ENCODE data around the gene CLIP2. TPM values are rescaled to one million over a fixed set of nuclear protein-coding genes. Genes with fewer than 3 reads are reported as not detected.
A peak's percentile ranks its signal among the peaks of the same experiment; 100 is the strongest.

The CLIP2 gene
- total RNA-seq, 1 donor from 2014 or later = 32.6 TPM

GRCh38 chr7:74256491-74257408 lies 32.5 kb upstream of the CLIP2 start:
- TF ChIP-seq, protein P1, sequence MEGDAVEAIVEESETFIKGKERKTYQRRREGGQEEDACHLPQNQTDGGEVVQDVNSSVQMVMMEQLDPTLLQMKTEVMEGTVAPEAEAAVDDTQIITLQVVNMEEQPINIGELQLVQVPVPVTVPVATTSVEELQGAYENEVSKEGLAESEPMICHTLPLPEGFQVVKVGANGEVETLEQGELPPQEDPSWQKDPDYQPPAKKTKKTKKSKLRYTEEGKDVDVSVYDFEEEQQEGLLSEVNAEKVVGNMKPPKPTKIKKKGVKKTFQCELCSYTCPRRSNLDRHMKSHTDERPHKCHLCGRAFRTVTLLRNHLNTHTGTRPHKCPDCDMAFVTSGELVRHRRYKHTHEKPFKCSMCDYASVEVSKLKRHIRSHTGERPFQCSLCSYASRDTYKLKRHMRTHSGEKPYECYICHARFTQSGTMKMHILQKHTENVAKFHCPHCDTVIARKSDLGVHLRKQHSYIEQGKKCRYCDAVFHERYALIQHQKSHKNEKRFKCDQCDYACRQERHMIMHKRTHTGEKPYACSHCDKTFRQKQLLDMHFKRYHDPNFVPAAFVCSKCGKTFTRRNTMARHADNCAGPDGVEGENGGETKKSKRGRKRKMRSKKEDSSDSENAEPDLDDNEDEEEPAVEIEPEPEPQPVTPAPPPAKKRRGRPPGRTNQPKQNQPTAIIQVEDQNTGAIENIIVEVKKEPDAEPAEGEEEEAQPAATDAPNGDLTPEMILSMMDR (IDR thresholded peaks at IDR 0.05) = no peak
- peak overlapping the region; percentile 27 for H3K4me3 Mint-ChIP-seq (ENCODE audit: unreplicated experiment)
- peaks cover 2% of the 10 kb centered on the region for H3K36me3 Mint-ChIP-seq (ENCODE audit: low read depth)
- peak overlapping the region; percentile 95 for H3K27ac Mint-ChIP-seq (ENCODE audit: unreplicated experiment)
- H3K9me3 Mint-ChIP-seq (ENCODE audit: low read depth) = no peaks in the 10 kb centered on the region
- no peaks in the 10 kb centered on the region for H3K27me3 Mint-ChIP-seq (ENCODE audit: low read depth)
- no peak for DNase-seq (ENCODE audit: low spot score)
- H3K4me1 Mint-ChIP-seq (ENCODE audit: low read depth) = peaks cover 30% of the 10 kb centered on the region

DNA sequence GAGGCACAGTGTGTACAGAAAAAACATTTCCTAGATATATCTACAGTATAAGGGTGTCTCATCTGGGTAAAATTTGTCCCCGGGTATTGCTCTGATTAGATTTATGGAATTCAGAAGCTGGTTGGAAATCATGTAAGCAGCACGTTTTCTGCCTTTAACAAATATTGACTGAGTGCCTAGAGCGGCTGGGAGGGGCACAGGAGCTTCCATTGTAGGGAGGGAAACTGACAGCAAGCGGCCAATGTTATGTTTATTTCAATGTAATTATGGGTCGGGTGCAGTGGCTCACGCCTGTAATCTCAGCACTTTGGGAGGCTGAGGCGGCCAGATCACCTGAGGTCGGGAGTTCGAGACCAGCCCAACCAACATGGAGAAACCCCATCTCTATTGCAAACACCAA lies 30.6 kb upstream of the CLIP2 start:
- Mint-ChIP-seq H3K27ac (ENCODE audit: unreplicated experiment) (no peak overlapping the region), H3K4me3 (ENCODE audit: unreplicated experiment) (no peak overlapping the region), H3K27me3 (ENCODE audit: low read depth) (no peaks in the 10 kb centered on the region), H3K36me3 (ENCODE audit: low read depth) (no peaks in the 10 kb centered on the region), H3K4me1 (ENCODE audit: low read depth) (peaks cover 22% of the 10 kb centered on the region), H3K9me3 (ENCODE audit: low read depth) (no peaks in the 10 kb centered on the region)
- TF ChIP-seq, protein P1 (IDR thresholded peaks at IDR 0.05) = no peak
- DNase-seq (ENCODE audit: low spot score) = no peak

GRCh38 chr7:74262639-74263398 lies 26.4 kb upstream of the CLIP2 start:
- DNase-seq (ENCODE audit: low spot score) = no peak
- H3K36me3 Mint-ChIP-seq (ENCODE audit: low read depth) = no peaks in the 10 kb centered on the region
- no peak overlapping the region for H3K4me3 Mint-ChIP-seq (ENCODE audit: unreplicated experiment)
- no peaks in the 10 kb centered on the region for H3K27me3 Mint-ChIP-seq (ENCODE audit: low read depth)
- TF ChIP-seq, protein P1 (IDR thresholded peaks at IDR 0.05) = no peak
- no peaks in the 10 kb centered on the region for H3K9me3 Mint-ChIP-seq (ENCODE audit: low read depth)
- H3K4me1 Mint-ChIP-seq (ENCODE audit: low read depth) = no peaks in the 10 kb centered on the region
- no peak overlapping the region for H3K27ac Mint-ChIP-seq (ENCODE audit: unreplicated experiment)

- H3K36me3 Mint-ChIP-seq (ENCODE audit: low read depth) = no peaks in the 10 kb centered on the region
- H3K27ac Mint-ChIP-seq (ENCODE audit: unreplicated experiment) = no peak overlapping the region
- H3K9me3 Mint-ChIP-seq (ENCODE audit: low read depth) = no peaks in the 10 kb centered on the region
- H3K4me1 Mint-ChIP-seq (ENCODE audit: low read depth) = no peaks in the 10 kb centered on the region
- TF ChIP-seq, protein P1 (IDR thresholded peaks at IDR 0.05) = no peak
- H3K27me3 Mint-ChIP-seq (ENCODE audit: low read depth) = no peaks in the 10 kb centered on the region
- no peak overlapping the region for H3K4me3 Mint-ChIP-seq (ENCODE audit: unreplicated experiment)
- DNase-seq (ENCODE audit: low spot score) = no peak
These were observed 25.6 kb upstream of the CLIP2 start for GRCh38 chr7:74263399-74264120.

All from chondrocyte (in vitro differentiated cells).